AG04449 (cell line): ENCODE measurements around the gene AAK1.

Source experiments
- CTCF ChIA-PET: fragments of 350-600 bp; formaldehyde crosslinking; extraction: SDS; loops from one replicate; lab custom pipeline; 2021; ENCODE audit warnings: antibody characterized with exemption; lab: Yijun Ruan, JAX
- POLR2A ChIA-PET: fragments of 400-600, 350-600 bp; formaldehyde crosslinking; extraction: SDS; loops from one replicate; lab custom pipeline; 2020; ENCODE audit warnings: antibody characterized with exemption, inconsistent platforms; lab: Yijun Ruan, JAX
- DNase-seq: peaks from one replicate; pipeline ENCODE4 v3.0.0-alpha.2; 2010; ENCODE audit warnings: low read depth, low spot score
- H3K4me3 ChIP-seq: 2 replicates; pipeline ENCODE4 v1.5.1; 2011; ENCODE audit warnings: low read depth, mild to moderate bottlenecking, control low read depth, low read length
- CTCF ChIP-seq: IDR thresholded peaks from one replicate; pipeline ENCODE4 v1.5.1; 2011; ENCODE audit warnings: mild to moderate bottlenecking, moderate library complexity, low read length, control low read depth, inconsistent platforms; ENCODE audit not compliant: insufficient read depth; ENCODE audit errors: missing control alignments

The AAK1 gene

GRCh38 chr2:69499966-69500365 is 143.6 kb downstream of the AAK1 start:
- POLR2A ChIA-PET = interaction anchor here (1.5 kb wide), 1 partner anchor 63 kb away, joined by 3 read pairs; the partner anchor contains the start of gene NFU1
- TF ChIP-seq CTCF = no peak
- no peak for DNase-seq
- CTCF ChIA-PET = interaction anchor here (0.6 to 0.8 kb wide), 2 partner anchors 11 to 27 kb away, joined by 3 to 4 read pairs; no protein-coding TSS in a partner anchor
- H3K4me3 ChIP-seq = no peak overlapping the region

GRCh38 chr2:69499242-69499641 is 144.3 kb downstream of the AAK1 start:
- ChIA-PET POLR2A (no interaction called here), CTCF (no interaction called here)
- no peak overlapping the region for H3K4me3 ChIP-seq
- no peak for DNase-seq
- no peak for TF ChIP-seq CTCF

- ChIA-PET CTCF (interaction anchor here (0.9 kb wide), 1 partner anchor 13 kb away, joined by 3 read pairs; no protein-coding TSS in a partner anchor), POLR2A (no interaction called here)
- no peak for TF ChIP-seq CTCF
- no peak overlapping the region for H3K4me3 ChIP-seq
- no peak for DNase-seq
Measured at GRCh38 chr2:69495861-69496260, 147.7 kb downstream of the AAK1 start.

- no peak for DNase-seq
- POLR2A ChIA-PET = no interaction called here
Measured at GRCh38 chr2:69495008-69495407, 148.5 kb downstream of the AAK1 start.

GRCh38 chr2:69494126-69494525 is 149.4 kb downstream of the AAK1 start:
- ChIA-PET POLR2A (no interaction called here), CTCF (no interaction called here)
- TF ChIP-seq CTCF = no peak
- DNase-seq = no peak
- no peak overlapping the region for H3K4me3 ChIP-seq

More at GRCh38 chr2:69495008-69495407, 148.5 kb downstream of the AAK1 start:
- CTCF ChIA-PET = interaction anchor here (1.0 to 1.1 kb wide), 2 partner anchors 16 to 36 kb away, joined by 3 read pairs; no protein-coding TSS in a partner anchor
- no peak for TF ChIP-seq CTCF
- no peak overlapping the region for H3K4me3 ChIP-seq

- no peak for DNase-seq
- ChIA-PET CTCF (no interaction called here), POLR2A (no interaction called here)
- TF ChIP-seq CTCF = no peak
- no peak overlapping the region for H3K4me3 ChIP-seq
Measured at GRCh38 chr2:69493268-69493667, 150.3 kb downstream of the AAK1 start.
